H9 (cell line): ENCODE data around the gene ZBTB49. TPM values are rescaled to one million over a fixed set of nuclear protein-coding genes. Genes with fewer than 3 reads are reported as not detected.

Experiments
- DNase-seq: peaks from one replicate; pipeline ENCODE4 v3.0.0-alpha.2; 2017
- H2AFZ ChIP-seq: one replicate; pipeline ENCODE4 v1.6.1; 2013; ENCODE audit warnings: mild to moderate bottlenecking, low read length, control low read depth, moderate library complexity
- H2AK5ac ChIP-seq: 2 replicates; pipeline ENCODE4 v1.6.1; 2013; ENCODE audit warnings: low read length, control low read depth, mixed read lengths; ENCODE audit not compliant: insufficient read length
- H2BK120ac ChIP-seq: one replicate; pipeline ENCODE4 v1.6.1; 2013; ENCODE audit warnings: low read depth, mild to moderate bottlenecking, low read length, control low read depth, inconsistent platforms; ENCODE audit not compliant: poor library complexity, severe bottlenecking
- H2BK12ac ChIP-seq: 2 replicates; pipeline ENCODE4 v1.6.1; 2013; ENCODE audit warnings: low read length, control low read depth, mixed read lengths, low read depth; ENCODE audit not compliant: insufficient read length
- H2BK15ac ChIP-seq: 2 replicates; pipeline ENCODE4 v1.6.1; 2013; ENCODE audit warnings: low read depth, low read length, control low read depth
- H2BK20ac ChIP-seq: one replicate; pipeline ENCODE4 v1.6.1; 2013; ENCODE audit warnings: low read depth, mild to moderate bottlenecking, low read length, control low read depth, inconsistent platforms; ENCODE audit not compliant: poor library complexity, severe bottlenecking
- H2BK5ac ChIP-seq: 2 replicates; pipeline ENCODE4 v1.6.1; 2013; ENCODE audit warnings: low read length, control low read depth, mixed read lengths; ENCODE audit not compliant: insufficient read length
- H3K14ac ChIP-seq: 2 replicates; pipeline ENCODE4 v1.6.1; 2013; ENCODE audit warnings: low read length, control low read depth; ENCODE audit not compliant: insufficient read depth
- H3K18ac ChIP-seq: 2 replicates; pipeline ENCODE4 v1.6.1; 2013; ENCODE audit warnings: low read depth, mild to moderate bottlenecking, mixed read lengths, low read length, control low read depth; ENCODE audit not compliant: insufficient read length
- H3K23ac ChIP-seq: 2 replicates; pipeline ENCODE4 v1.6.1; 2013; ENCODE audit warnings: low read length, control low read depth, mixed read lengths, low read depth; ENCODE audit not compliant: insufficient read length
- H3K23me2 ChIP-seq: 2 replicates; pipeline ENCODE4 v1.6.1; 2013; ENCODE audit warnings: low read depth, mild to moderate bottlenecking, mixed read lengths, low read length, control low read depth; ENCODE audit not compliant: insufficient read length, poor library complexity, severe bottlenecking
- H3K27ac ChIP-seq: 2 replicates; pipeline ENCODE4 v1.5.1; 2013; ENCODE audit warnings: low read length, control low read depth, mixed read lengths, low read depth; ENCODE audit not compliant: insufficient read length
- H3K27me3 ChIP-seq: 2 replicates; pipeline ENCODE4 v1.6.1; 2013; ENCODE audit warnings: low read length, control low read depth, inconsistent platforms; ENCODE audit not compliant: insufficient read depth
- H3K4ac ChIP-seq: 2 replicates; pipeline ENCODE4 v1.6.1; 2013; ENCODE audit warnings: low read depth, mild to moderate bottlenecking, control low read depth, inconsistent platforms, low read length, moderate library complexity
- H3K4me1 ChIP-seq: 2 replicates; pipeline ENCODE4 v1.6.1; 2013; ENCODE audit warnings: low read length, control low read depth, inconsistent platforms; ENCODE audit not compliant: insufficient read depth
- H3K4me2 ChIP-seq: 2 replicates; pipeline ENCODE4 v1.6.1; 2013; ENCODE audit warnings: low read length, control low read depth, mixed read lengths; ENCODE audit not compliant: insufficient read length, insufficient read depth
- H3K56ac ChIP-seq: 2 replicates; pipeline ENCODE4 v1.6.1; 2013; ENCODE audit warnings: low read depth, mild to moderate bottlenecking, mixed read lengths, low read length, control low read depth; ENCODE audit not compliant: insufficient read length
- H3K79me1 ChIP-seq: 2 replicates; pipeline ENCODE4 v1.6.1; 2013; ENCODE audit warnings: low read depth, mild to moderate bottlenecking, moderate library complexity, low read length, control low read depth, inconsistent platforms; ENCODE audit not compliant: insufficient read depth, poor library complexity, severe bottlenecking
- H3K79me2 ChIP-seq: 2 replicates; pipeline ENCODE4 v1.6.1; 2013; ENCODE audit warnings: low read length, control low read depth, inconsistent platforms; ENCODE audit not compliant: insufficient read depth
- H3K9ac ChIP-seq: 2 replicates; pipeline ENCODE4 v1.6.1; 2013; ENCODE audit warnings: low read length, control low read depth, mixed read lengths; ENCODE audit not compliant: insufficient read length; ENCODE audit errors: extremely low read depth
- H3K9me3 ChIP-seq: one replicate; pipeline ENCODE4 v1.6.1; 2013; ENCODE audit warnings: low read depth, low read length, inconsistent platforms; ENCODE audit not compliant: control insufficient read depth
- H3T11ph ChIP-seq: one replicate; pipeline ENCODE4 v1.6.1; 2013; ENCODE audit warnings: mild to moderate bottlenecking, low read length, control low read depth, inconsistent platforms
- H4K20me1 ChIP-seq: one replicate; pipeline ENCODE4 v1.6.1; 2013; ENCODE audit not compliant: control insufficient read depth, insufficient read length, insufficient read depth
- H4K5ac ChIP-seq: 2 replicates; pipeline ENCODE4 v1.6.1; 2013; ENCODE audit warnings: low read depth, mild to moderate bottlenecking, mixed read lengths, low read length, control low read depth; ENCODE audit not compliant: insufficient read length
- H4K8ac ChIP-seq: replicated peaks from 2 replicates; pipeline ENCODE4 v1.6.1; 2013; ENCODE audit warnings: low read length, control low read depth, mixed read lengths, low read depth; ENCODE audit not compliant: insufficient read length
- H4K91ac ChIP-seq: 2 replicates; pipeline ENCODE4 v1.6.1; 2013; ENCODE audit warnings: low read depth, mild to moderate bottlenecking, moderate library complexity, mixed read lengths, low read length, control low read depth; ENCODE audit not compliant: insufficient read length
- H3K27ac Mint-ChIP-seq, 3 experiments: 2 replicates in 2 of 3; 3 replicates in 1 of 3; pipeline ENCODE4 v1.8.0; 2020 to 2021; ENCODE audit warnings: mixed read lengths in 3 of 3, mild to moderate bottlenecking in 1 of 3, moderate library complexity in 1 of 3
- H3K27me3 Mint-ChIP-seq: 2 replicates; pipeline ENCODE4 v1.8.0; 2021; ENCODE audit warnings: low read depth, mild to moderate bottlenecking, moderate library complexity, mixed read lengths
- H3K36me3 Mint-ChIP-seq, 3 experiments: 2 replicates in 2 of 3; 3 replicates in 1 of 3; pipeline ENCODE4 v1.8.0; 2020 to 2021; ENCODE audit warnings: low read depth in 3 of 3, mixed read lengths in 3 of 3; ENCODE audit not compliant: insufficient read depth in 1 of 3
- H3K4me1 Mint-ChIP-seq, 2 experiments: 2 replicates each; pipeline ENCODE4 v1.8.0; 2020; ENCODE audit warnings: mixed read lengths in 2 of 2
- H3K4me3 Mint-ChIP-seq, 2 experiments: 2 replicates in 1 of 2; 3 replicates in 1 of 2; pipeline ENCODE4 v1.8.0; 2020 to 2021; ENCODE audit warnings: mild to moderate bottlenecking in 2 of 2, mixed read lengths in 2 of 2, moderate library complexity in 1 of 2
- H3K9me3 Mint-ChIP-seq, 2 experiments: 2 replicates in 1 of 2; 3 replicates in 1 of 2; pipeline ENCODE4 v1.8.0; 2020; ENCODE audit warnings: mild to moderate bottlenecking in 2 of 2, mixed read lengths in 2 of 2, moderate library complexity in 1 of 2
- WGBS: extraction: QIAGEN DNeasy Blood & Tissue Kit; methylation state at CpG from one replicate; pipeline ENCODE4 v1.1.7; 2013; ENCODE audit warnings: missing lambda C conversion rate, low lambda C conversion rate, mixed read lengths; ENCODE audit not compliant: insufficient read length; ENCODE audit errors: extremely low coverage; 5-methylcytosine and 5-hydroxymethylcytosine counted together
- total RNA-seq: library from RNA; stranded (reverse); gene quantifications from 2 replicates; pipeline ENCODE4 v1.2.1, GENCODE V29; 2021
- TF ChIP-seq, protein P1 (sequence below): fragments of 200-600 bp; sonication (generic); conservative IDR thresholded peaks from 3 replicates; pipeline ENCODE4 v1.8.0; 2021; ENCODE audit warnings: antibody characterized with exemption, mild to moderate bottlenecking

ZBTB49 gene
- total RNA-seq, 1 experiment from 2014 or later: 8.7 TPM

DNA sequence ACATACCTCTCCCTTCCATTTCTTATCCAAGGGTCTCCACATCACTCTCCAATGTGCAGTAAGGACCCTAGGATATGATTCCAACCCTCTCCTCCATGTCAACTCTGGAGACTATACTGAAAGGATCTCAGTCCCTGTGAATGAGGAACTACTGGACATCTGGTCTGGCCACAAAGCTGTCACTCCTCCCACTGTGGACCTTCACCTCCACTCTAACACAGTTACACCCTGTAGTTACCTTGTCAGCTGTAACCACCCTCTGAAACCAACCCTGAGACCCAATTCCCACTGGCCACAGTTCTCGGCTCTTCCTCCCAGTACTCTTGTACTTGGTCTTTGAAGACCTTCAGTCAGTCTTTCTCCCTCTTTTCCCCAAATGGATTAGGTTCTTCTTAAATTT is 44.9 kb upstream of the ZBTB49 start:
- Histone ChIP-seq H3K79me2 (no peaks in the 10 kb centered on the region), H4K8ac (no peak overlapping the region), H4K20me1 (no peaks in the 10 kb centered on the region), H3K27me3 (no peaks in the 10 kb centered on the region), H4K91ac (no peak overlapping the region), H3K9me3 (no peaks in the 10 kb centered on the region), H3K23me2 (peaks cover 11% of the 10 kb centered on the region), H2BK20ac (no peak overlapping the region), H2AK5ac (no peak overlapping the region), H3K4ac (no peak overlapping the region), H2BK15ac (no peak overlapping the region), H2BK5ac (no peak overlapping the region), H3K9ac (no peak overlapping the region), H2AFZ (no peak overlapping the region), H3T11ph (no peak overlapping the region), H3K18ac (no peak overlapping the region), H4K5ac (no peak overlapping the region), H3K79me1 (peaks cover 2% of the 10 kb centered on the region), H3K14ac (no peak overlapping the region), H3K23ac (no peak overlapping the region), H2BK120ac (no peak overlapping the region), H2BK12ac (no peak overlapping the region), H3K27ac (no peak overlapping the region), H3K4me2 (no peak overlapping the region), H3K4me1 (no peaks in the 10 kb centered on the region), H3K56ac (no peak overlapping the region)
- Mint-ChIP-seq H3K4me3 (no peak overlapping the region), H3K9me3 (no peaks in the 10 kb centered on the region), H3K4me1 (peaks cover 14 to 15% of the 10 kb centered on the region in 2 experiments), H3K36me3 (peaks cover 20 to 45% (median 42%) of the 10 kb centered on the region in 3 experiments; a peak in 6 of 7 replicates), H3K27me3 (no peaks in the 10 kb centered on the region), H3K27ac (no peak overlapping the region)
- TF ChIP-seq, protein P1, sequence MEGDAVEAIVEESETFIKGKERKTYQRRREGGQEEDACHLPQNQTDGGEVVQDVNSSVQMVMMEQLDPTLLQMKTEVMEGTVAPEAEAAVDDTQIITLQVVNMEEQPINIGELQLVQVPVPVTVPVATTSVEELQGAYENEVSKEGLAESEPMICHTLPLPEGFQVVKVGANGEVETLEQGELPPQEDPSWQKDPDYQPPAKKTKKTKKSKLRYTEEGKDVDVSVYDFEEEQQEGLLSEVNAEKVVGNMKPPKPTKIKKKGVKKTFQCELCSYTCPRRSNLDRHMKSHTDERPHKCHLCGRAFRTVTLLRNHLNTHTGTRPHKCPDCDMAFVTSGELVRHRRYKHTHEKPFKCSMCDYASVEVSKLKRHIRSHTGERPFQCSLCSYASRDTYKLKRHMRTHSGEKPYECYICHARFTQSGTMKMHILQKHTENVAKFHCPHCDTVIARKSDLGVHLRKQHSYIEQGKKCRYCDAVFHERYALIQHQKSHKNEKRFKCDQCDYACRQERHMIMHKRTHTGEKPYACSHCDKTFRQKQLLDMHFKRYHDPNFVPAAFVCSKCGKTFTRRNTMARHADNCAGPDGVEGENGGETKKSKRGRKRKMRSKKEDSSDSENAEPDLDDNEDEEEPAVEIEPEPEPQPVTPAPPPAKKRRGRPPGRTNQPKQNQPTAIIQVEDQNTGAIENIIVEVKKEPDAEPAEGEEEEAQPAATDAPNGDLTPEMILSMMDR: no peak
- WGBS: no CpG with 5 or more reads among the region's 1 CpG
- no peak for DNase-seq
